GM23338 (cell line): ENCODE data around the gene KCTD21. TPM values are rescaled to one million over a fixed set of nuclear protein-coding genes. Genes with fewer than 3 reads are reported as not detected.

ENCODE experiments used
- ATAC-seq: fragments of 200-7000 bp; cut with Tn5 transposase; 3 replicates; pipeline ENCODE4 v1.9.1; 2020
- DNase-seq: peaks from one replicate; pipeline ENCODE4 v3.0.0-alpha.2; 2015; ENCODE audit warnings: low spot score
- H2AFZ ChIP-seq: fragments of 200-600 bp; sonication (generic); 2 replicates; pipeline ENCODE4 v1.8.0; 2016; ENCODE audit warnings: antibody characterized with exemption, mild to moderate bottlenecking, moderate library complexity
- H3F3A ChIP-seq: fragments of 200-600 bp; sonication (generic); replicated peaks from 2 replicates; pipeline ENCODE4 v1.8.0; 2017; ENCODE audit warnings: antibody characterized with exemption, mixed run types, low read depth
- H3K27ac ChIP-seq: fragments of 200-600 bp; sonication (generic); 2 replicates; pipeline ENCODE4 v1.6.1; 2016; ENCODE audit warnings: low read depth
- H3K27me3 ChIP-seq: fragments of 200-600 bp; sonication (generic); 2 replicates; pipeline ENCODE4 v1.8.0; 2016; ENCODE audit warnings: mild to moderate bottlenecking, mixed run types, moderate library complexity; ENCODE audit not compliant: insufficient read depth
- H3K36me3 ChIP-seq: fragments of 200-600 bp; sonication (generic); 2 replicates; pipeline ENCODE4 v1.8.0; 2016; ENCODE audit warnings: mild to moderate bottlenecking; ENCODE audit not compliant: insufficient read depth
- H3K4me1 ChIP-seq: fragments of 200-600 bp; sonication (generic); 2 replicates; pipeline ENCODE4 v1.8.0; 2016; ENCODE audit warnings: mild to moderate bottlenecking, moderate library complexity; ENCODE audit not compliant: insufficient read depth
- H3K4me2 ChIP-seq: fragments of 200-600 bp; sonication (generic); 2 replicates; pipeline ENCODE4 v1.7.1; 2017; ENCODE audit warnings: mixed run types
- H3K4me3 ChIP-seq: fragments of 200-600 bp; sonication (generic); 2 replicates; pipeline ENCODE4 v1.6.1; 2016; ENCODE audit warnings: mixed run types
- H3K79me2 ChIP-seq: fragments of 200-600 bp; sonication (generic); replicated peaks from 2 replicates; pipeline ENCODE4 v1.8.0; 2017; ENCODE audit warnings: mild to moderate bottlenecking; ENCODE audit not compliant: insufficient read depth
- H3K9me2 ChIP-seq: fragments of 200-600 bp; sonication (generic); 2 replicates; pipeline ENCODE4 v1.8.0; 2017; ENCODE audit not compliant: insufficient read depth
- H4K20me1 ChIP-seq: fragments of 200-600 bp; sonication (generic); replicated peaks from 2 replicates; pipeline ENCODE4 v1.8.0; 2017; ENCODE audit warnings: mild to moderate bottlenecking; ENCODE audit not compliant: insufficient read depth
- H3K27ac Mint-ChIP-seq: 2 replicates; pipeline ENCODE4 v1.8.0; 2020; ENCODE audit warnings: inconsistent platforms, mild to moderate bottlenecking, moderate library complexity, mixed read lengths
- H3K27me3 Mint-ChIP-seq: 3 replicates; pipeline ENCODE4 v1.8.0; 2022; ENCODE audit warnings: low read depth, mild to moderate bottlenecking, moderate library complexity, mixed read lengths, inconsistent platforms; ENCODE audit not compliant: insufficient read depth, poor library complexity
- H3K36me3 Mint-ChIP-seq: 3 replicates; pipeline ENCODE4 v1.8.0; 2021; ENCODE audit warnings: low read depth, mild to moderate bottlenecking, inconsistent platforms, moderate library complexity, mixed read lengths
- H3K4me1 Mint-ChIP-seq: 3 replicates; pipeline ENCODE4 v1.8.0; 2020; ENCODE audit warnings: mild to moderate bottlenecking, inconsistent platforms, mixed read lengths
- H3K4me3 Mint-ChIP-seq: 3 replicates; pipeline ENCODE4 v1.8.0; 2021; ENCODE audit warnings: moderate library complexity, mild to moderate bottlenecking, inconsistent platforms, mixed read lengths
- H3K9me3 Mint-ChIP-seq: 3 replicates; pipeline ENCODE4 v1.8.0; 2020; ENCODE audit warnings: moderate library complexity, mild to moderate bottlenecking, inconsistent platforms, mixed read lengths
- CREB1 ChIP-seq: fragments of 250-450 bp; sonication (Bioruptor Pico); IDR thresholded peaks from 2 replicates; pipeline ENCODE4 v1.5.0; 2020; ENCODE audit warnings: low read depth, mild to moderate bottlenecking, moderate library complexity
- EZH2 ChIP-seq: fragments of 200-600 bp; sonication (generic); IDR thresholded peaks from one replicate; pipeline ENCODE4 v1.8.0; 2017; ENCODE audit warnings: antibody characterized with exemption, mild to moderate bottlenecking, low read depth; ENCODE audit not compliant: unreplicated experiment
- EZH2phosphoT487 ChIP-seq: fragments of 200-600 bp; sonication (generic); IDR thresholded peaks from one replicate; pipeline ENCODE4 v1.8.1; 2018; ENCODE audit warnings: antibody characterized with exemption; ENCODE audit not compliant: unreplicated experiment
- JUNB ChIP-seq: IDR thresholded peaks from one replicate; pipeline ENCODE4 v1.6.1; 2016; ENCODE audit warnings: antibody characterized with exemption; ENCODE audit not compliant: unreplicated experiment
- NANOG ChIP-seq: IDR thresholded peaks from 2 replicates; pipeline ENCODE4 v1.6.1; 2016; ENCODE audit warnings: antibody characterized with exemption, borderline replicate concordance
- REST ChIP-seq: IDR thresholded peaks from one replicate; pipeline ENCODE4 v1.6.1; 2018; ENCODE audit warnings: antibody characterized with exemption; ENCODE audit not compliant: unreplicated experiment
- STAT1 ChIP-seq: IDR thresholded peaks from one replicate; pipeline ENCODE4 v1.6.1; 2016; ENCODE audit warnings: antibody characterized with exemption; ENCODE audit not compliant: unreplicated experiment
- ZNF114 ChIP-seq: fragments of 250-450 bp; sonication (Bioruptor Pico); IDR thresholded peaks from 2 replicates; pipeline ENCODE4 v1.5.0; 2020; ENCODE audit warnings: mild to moderate bottlenecking, moderate library complexity
- ZNF331 ChIP-seq: fragments of 250-450 bp; sonication (Bioruptor Pico); IDR thresholded peaks from 2 replicates; pipeline ENCODE4 v1.5.0; 2020; ENCODE audit warnings: low read depth, mild to moderate bottlenecking, moderate library complexity
- polyA plus RNA-seq: library from polyadenylated mRNA; unstranded; fragments of >200 nt; fragmentation: Nextera tagmentation; extraction: Ambion mirVana; gene quantifications from 2 replicates; pipeline ENCODE4 v1.2.1, GENCODE V29; 2016
- total RNA-seq: library from RNA; depleted of rRNA; stranded (reverse); fragments of >200 nt; shearing (Covaris generic); gene quantifications from 2 replicates; pipeline ENCODE4 v1.2.3, GENCODE V29; 2014
- TF ChIP-seq, protein P1 (sequence below): IDR thresholded peaks from 2 replicates; pipeline ENCODE4 v1.6.1; 2016; ENCODE audit warnings: antibody characterized with exemption
- TF ChIP-seq, protein P2 (sequence below), 2 experiments: fragments of 200-600 bp in 1 of 2; sonication (generic) in 1 of 2; conservative IDR thresholded peaks; 2 replicates each; pipeline versions ENCODE4 v1.5.1 to v1.6.1; 2016 to 2017; ENCODE audit warnings: antibody characterized with exemption in 2 of 2, low read depth in 2 of 2, mild to moderate bottlenecking in 2 of 2, moderate library complexity in 1 of 2

KCTD21 gene
- total and polyA plus RNA-seq, 2 experiments from 2014 or later, result 1.0 to 3.7 TPM

DNA sequence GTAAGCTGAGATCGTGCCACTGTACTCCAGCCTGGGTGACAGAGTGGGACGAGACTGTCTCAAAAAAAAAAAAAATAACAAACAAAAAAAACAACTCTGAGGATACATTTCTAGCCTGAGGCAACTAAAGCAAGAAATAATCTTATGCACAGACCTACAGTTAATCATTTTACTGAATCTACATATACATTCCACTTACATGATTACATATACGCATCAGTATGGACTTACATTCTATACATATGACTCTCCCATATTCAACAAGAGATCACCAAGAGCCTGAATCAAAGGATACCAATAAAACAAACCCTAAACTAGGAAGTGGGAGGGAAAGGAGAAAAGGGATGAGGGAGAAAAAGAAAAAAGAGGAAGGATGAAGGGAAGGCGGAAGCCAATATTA is 50.1 kb downstream of the KCTD21 start (continued):
- TF ChIP-seq REST (no peak), JUNB (no peak), EZH2phosphoT487 (no peak), STAT1 (no peak), NANOG (no peak), CREB1 (no peak), EZH2 (no peak)
- TF ChIP-seq, protein P1, sequence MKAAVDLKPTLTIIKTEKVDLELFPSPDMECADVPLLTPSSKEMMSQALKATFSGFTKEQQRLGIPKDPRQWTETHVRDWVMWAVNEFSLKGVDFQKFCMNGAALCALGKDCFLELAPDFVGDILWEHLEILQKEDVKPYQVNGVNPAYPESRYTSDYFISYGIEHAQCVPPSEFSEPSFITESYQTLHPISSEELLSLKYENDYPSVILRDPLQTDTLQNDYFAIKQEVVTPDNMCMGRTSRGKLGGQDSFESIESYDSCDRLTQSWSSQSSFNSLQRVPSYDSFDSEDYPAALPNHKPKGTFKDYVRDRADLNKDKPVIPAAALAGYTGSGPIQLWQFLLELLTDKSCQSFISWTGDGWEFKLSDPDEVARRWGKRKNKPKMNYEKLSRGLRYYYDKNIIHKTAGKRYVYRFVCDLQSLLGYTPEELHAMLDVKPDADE, result no peak
- TF ChIP-seq, protein P2, sequence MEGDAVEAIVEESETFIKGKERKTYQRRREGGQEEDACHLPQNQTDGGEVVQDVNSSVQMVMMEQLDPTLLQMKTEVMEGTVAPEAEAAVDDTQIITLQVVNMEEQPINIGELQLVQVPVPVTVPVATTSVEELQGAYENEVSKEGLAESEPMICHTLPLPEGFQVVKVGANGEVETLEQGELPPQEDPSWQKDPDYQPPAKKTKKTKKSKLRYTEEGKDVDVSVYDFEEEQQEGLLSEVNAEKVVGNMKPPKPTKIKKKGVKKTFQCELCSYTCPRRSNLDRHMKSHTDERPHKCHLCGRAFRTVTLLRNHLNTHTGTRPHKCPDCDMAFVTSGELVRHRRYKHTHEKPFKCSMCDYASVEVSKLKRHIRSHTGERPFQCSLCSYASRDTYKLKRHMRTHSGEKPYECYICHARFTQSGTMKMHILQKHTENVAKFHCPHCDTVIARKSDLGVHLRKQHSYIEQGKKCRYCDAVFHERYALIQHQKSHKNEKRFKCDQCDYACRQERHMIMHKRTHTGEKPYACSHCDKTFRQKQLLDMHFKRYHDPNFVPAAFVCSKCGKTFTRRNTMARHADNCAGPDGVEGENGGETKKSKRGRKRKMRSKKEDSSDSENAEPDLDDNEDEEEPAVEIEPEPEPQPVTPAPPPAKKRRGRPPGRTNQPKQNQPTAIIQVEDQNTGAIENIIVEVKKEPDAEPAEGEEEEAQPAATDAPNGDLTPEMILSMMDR (conservative IDR thresholded peaks at IDR 0.05; ENCODE audit: low read depth in 2 of 2), result no peak

DNA sequence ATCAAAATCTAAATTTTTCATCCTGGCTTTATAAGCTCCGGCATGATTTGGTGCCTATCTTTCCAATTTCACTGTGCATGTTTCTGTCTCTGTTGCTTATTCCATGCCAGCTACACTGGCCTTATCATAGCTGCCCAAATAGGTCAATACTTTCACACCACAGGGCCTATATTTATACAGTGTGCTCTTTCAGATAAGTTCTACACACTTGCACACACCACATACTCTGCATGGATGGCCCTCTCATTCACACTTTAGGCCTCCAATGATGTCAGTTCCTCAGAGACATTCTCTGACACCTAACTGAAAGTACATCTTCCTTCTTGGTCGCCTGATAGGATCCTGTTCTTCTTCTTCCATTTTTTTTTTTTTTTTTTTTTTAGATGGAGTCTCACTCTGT is 56.0 kb downstream of the KCTD21 start:
- TF ChIP-seq, protein P1, result no peak
- TF ChIP-seq ZNF331 (CRISPR knock-in tag), result no peak
- TF ChIP-seq JUNB, result no peak
- TF ChIP-seq NANOG, result no peak
- no peak for TF ChIP-seq EZH2
- TF ChIP-seq ZNF114 (CRISPR knock-in tag), result no peak
- no peak for TF ChIP-seq REST
- DNase-seq (no peak), ATAC-seq (no peak)
- no peak overlapping the region for H3K4me2 ChIP-seq
- peaks cover 7% of the 10 kb centered on the region; the same call in 1 of the 2 replicates for H3K36me3 ChIP-seq
- H3K9me2 ChIP-seq, result no peaks in the 10 kb centered on the region
- H3K27me3 ChIP-seq, result no peaks in the 10 kb centered on the region
- H3K4me1 Mint-ChIP-seq, result no peaks in the 10 kb centered on the region
- H3K27ac Mint-ChIP-seq, result no peak overlapping the region
- H3K27ac ChIP-seq, result no peak overlapping the region
- peaks cover 71% of the 10 kb centered on the region for H3K79me2 ChIP-seq
- peaks cover 40% of the 10 kb centered on the region for H3K36me3 Mint-ChIP-seq
- no peaks in the 10 kb centered on the region for H3K9me3 Mint-ChIP-seq
- H2AFZ ChIP-seq, result no peak overlapping the region
- 0 out of 2 replicates have a peak, but pooled peaks cover 4% of the 10 kb centered on the region for H3F3A ChIP-seq
- no peaks in the 10 kb centered on the region for H3K4me1 ChIP-seq
- H4K20me1 ChIP-seq, result peaks cover 10% of the 10 kb centered on the region; the same call in 1 of the 2 replicates
- H3K4me3 ChIP-seq, result no peak overlapping the region
- no peaks in the 10 kb centered on the region for H3K27me3 Mint-ChIP-seq
- no peak overlapping the region for H3K4me3 Mint-ChIP-seq
